ENCODE data around the gene TMCO6.
"Not testable (repeated sequence)": the region's sequence is repeated elsewhere in the genome, so short reads cannot be mapped to it uniquely, and the experiment has no call there.

Gene TMCO6

GRCh38 chr5:140639148-140639981, at the start of gene TMCO6:
TSS of gene TMCO6 (plus strand) at chr5:140639451. CDS start at chr5:140639528, 77 bp downstream.
- DNase-seq (ENCODE audit: low read depth): peak; percentile 59

GRCh38 chr5:140590861-140591260, 48.4 kb upstream of the TMCO6 start:
- DNase-seq (ENCODE audit: low read depth): no peak

DNA sequence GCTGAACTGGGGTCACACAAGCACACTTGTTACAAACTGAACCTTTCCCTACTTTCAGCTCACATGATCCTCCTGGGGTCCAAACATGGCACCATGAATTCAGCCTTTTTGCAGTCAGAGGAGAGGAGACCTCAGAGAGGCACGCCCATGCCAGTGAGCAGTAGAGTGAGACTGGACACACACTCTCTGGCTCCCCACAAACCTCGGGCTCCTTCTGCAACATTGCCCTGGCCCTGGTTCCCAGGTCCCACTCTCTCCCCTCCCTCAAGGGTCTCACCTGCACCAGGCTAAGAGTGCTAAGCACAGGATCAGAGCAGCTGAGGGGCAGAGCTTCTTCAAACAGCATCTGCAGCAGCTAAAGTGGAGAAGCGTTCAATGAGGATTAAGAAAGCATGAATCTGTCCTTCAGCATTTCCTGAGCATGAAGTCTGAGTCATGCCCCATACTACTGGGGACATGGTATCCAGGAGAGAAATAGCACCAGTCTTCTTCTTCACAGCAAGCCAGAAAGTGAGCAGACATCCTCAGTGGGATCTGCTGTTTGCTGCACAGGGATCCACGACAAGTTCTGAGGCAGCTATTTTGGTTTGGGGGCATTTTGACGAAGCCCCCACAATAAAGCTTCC, 47.4 kb upstream of the TMCO6 start:
- DNase-seq (ENCODE audit: low read depth): peak; percentile 29

DNA sequence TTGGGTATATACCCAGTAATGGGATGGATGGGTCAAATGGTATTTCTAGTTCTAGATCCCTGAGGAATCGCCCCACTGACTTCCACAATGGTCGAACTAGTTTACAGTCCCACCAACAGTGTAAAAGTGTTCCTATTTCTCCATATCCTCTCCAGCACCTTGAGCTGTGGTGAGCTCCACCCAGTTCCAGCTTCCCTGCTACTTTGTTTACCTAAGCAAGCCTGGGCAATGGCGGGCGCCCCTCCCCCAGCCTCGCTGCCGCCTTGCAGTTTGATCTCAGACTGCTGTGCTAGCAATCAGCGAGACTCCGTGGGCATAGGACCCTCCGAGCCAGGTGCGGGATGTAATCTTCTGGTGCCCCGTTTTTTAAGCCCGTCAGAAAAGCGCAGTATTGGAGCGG, 46.2 kb upstream of the TMCO6 start:
- DNase-seq (ENCODE audit: low read depth): not testable (repeated sequence)

DNA sequence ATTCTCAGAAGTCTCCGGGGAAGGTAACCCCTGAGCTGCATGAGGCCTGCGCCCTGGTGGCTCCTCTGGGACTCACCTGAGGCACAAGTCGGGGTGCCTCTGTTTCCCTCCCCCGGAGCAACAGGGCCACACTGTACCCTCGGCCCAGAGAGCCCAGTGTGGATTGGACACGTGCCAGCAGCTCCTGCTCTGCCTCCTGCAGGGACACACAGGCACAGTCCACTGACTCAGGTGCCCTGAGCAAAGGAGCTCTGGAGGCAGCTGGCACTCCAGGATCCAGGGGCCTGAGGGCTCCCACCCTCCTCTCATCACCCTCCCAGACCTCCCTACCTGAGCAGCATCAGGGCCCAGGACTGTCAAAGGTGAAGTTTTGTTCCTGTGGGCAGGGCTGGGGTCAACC, 45.1 kb upstream of the TMCO6 start:
- no peak for DNase-seq (ENCODE audit: low read depth)

DNA sequence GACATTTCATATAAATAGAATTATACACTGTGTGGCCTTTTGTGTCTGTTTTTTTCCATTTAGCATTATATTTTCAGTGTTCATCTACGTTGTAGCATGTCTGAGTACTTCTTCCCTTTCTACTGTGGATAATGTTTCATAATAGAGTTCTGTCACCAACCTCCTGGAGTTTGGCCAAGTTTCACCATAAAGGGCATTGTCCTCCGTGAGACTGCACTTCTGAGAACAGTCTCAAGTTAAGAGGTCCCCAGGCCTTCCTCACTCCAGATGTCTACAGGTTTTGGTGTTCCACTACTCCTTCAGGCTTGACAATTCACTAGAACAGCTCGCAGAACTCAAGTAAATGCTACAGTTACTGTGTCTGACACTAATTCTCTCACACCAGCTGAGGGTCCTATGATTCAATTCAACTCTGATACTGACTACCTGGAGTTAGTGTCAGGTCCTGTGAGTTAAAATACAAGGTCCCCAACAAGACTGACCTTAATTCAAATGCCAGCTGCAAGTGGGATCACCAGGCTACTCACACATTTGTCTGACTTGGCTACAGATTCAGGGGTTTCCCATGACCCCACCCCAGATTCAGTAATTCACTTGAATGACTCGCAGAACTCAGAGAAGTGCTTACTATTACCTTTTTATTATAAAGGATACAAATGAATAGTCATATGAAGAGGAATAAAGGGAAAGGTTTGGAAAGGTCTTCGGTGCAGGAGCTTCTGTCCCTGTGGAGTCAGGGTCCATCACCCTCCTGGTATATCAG, 43.5 kb upstream of the TMCO6 start:
- no peak for DNase-seq (ENCODE audit: low read depth)

- no peak for DNase-seq (ENCODE audit: low read depth)
Observed at GRCh38 chr5:140596321-140596741, 42.9 kb upstream of the TMCO6 start.

DNA sequence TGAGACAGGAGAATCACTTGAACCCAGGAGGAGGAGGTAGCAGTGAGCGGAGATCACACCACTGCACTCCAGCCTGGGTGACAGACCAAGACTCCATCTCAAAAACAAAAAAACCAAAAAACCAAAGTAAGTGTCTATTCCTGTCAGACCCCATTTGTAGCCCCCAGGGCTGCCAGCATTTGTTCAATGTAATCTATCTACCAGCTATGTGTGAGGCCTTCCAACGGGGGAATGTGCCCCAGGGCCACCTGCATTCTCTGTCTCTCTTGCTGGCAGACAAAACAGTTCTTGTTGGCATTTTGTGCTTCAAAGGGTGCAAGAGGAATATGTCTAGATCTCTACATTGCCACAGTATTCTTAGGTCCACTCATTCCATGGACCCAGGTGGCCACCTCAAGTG, 40.4 kb upstream of the TMCO6 start:
- no peak for DNase-seq (ENCODE audit: low read depth)

GRCh38 chr5:140600096-140600495, 39.2 kb upstream of the TMCO6 start:
- DNase-seq (ENCODE audit: low read depth): no peak

DNA sequence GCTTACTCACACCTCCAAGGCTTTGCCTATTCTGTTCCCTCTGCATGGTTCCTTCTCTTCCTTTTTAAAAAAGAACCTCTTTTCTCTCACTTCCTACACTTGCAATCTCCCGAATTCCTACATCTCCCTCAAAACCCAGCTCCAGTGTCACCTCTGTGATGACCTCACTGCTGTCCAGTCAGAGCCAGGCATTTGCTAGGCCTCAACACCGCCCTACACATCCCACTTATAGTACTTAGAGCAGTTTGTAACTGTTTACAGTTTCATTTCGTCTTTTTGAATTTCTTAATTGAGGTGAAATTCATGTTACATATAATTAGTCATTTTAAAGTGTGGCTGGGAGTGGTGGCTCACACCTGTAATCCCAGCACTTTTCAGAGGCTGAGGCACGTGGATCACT, 37.1 kb upstream of the TMCO6 start:
- no peak for DNase-seq (ENCODE audit: low read depth)

GRCh38 chr5:140603446-140603698, 35.9 kb upstream of the TMCO6 start:
- DNase-seq (ENCODE audit: low read depth): not testable (repeated sequence)

- DNase-seq (ENCODE audit: low read depth): no peak
Observed at GRCh38 chr5:140603734-140604133, 35.5 kb upstream of the TMCO6 start.

- no peak for DNase-seq (ENCODE audit: low read depth)
Observed at GRCh38 chr5:140605879-140606278, 33.4 kb upstream of the TMCO6 start.

- no peak for DNase-seq (ENCODE audit: low read depth)
Observed at GRCh38 chr5:140607031-140607430, 32.2 kb upstream of the TMCO6 start.

DNA sequence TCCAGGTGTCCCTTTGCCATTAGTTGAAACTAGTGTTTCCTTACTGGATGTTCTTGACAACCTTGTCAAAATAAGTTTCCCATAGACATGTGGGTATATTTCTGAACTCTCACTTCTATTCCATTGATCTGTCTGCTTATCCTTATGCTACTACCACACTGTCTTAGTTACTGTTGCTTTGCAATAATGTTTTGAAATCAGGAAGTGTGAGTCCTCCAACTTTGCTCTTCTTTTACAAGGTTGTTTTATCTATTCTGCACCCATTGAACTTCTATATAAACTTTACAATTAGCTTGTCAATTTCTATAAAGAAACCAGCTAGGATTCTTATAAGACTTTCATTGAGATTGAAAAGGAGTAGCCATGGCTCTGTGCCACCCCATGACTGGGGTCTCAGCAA, 30.5 kb upstream of the TMCO6 start:
- DNase-seq (ENCODE audit: low read depth): no peak

DNA sequence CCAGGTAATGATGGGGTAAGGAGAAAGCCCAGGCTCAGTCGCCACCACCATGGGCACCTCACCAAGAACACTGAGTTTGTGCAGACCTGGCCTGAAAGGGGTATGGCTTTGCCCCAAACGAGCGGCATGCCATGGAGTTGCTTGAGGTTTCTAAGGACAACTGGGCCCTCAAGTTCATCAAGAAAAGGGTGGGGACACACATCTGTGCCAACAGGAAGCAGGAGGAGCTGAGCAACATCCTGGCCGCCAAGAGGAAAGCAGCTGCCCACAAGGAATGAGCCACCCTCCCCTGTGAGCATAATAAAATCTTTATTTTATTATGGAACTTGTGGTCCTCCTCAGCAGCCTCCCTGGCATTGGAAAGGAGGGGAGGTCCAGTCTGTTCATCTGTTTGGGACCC, 30.1 kb upstream of the TMCO6 start:
- DNase-seq (ENCODE audit: low read depth): no peak

- no peak for DNase-seq (ENCODE audit: low read depth)
Observed at GRCh38 chr5:140611020-140611521, 28.2 kb upstream of the TMCO6 start.

GRCh38 chr5:140622301-140622700, 16.9 kb upstream of the TMCO6 start:
- no peak for DNase-seq (ENCODE audit: low read depth)

GRCh38 chr5:140623061-140623460, 16.2 kb upstream of the TMCO6 start:
- not testable (repeated sequence) for DNase-seq (ENCODE audit: low read depth)

DNA sequence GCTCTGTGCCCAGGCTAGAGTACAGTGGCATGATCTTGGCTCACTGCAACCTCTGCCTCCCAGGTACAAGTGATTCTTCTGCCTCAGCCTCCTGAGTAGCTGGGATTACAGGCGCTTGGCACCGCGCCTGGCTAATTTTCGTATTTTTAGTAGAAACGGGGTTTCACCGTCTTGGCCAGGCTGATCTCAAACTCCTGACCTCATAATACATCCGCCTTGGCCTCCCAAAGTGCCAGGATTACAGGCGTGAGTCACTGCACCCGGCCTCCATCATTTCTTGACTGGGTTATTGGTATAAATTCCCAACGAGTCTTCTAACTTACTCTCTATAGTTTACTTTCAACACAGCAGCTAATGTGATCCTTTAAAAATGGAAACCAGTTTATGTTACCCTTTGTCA, 14.4 kb upstream of the TMCO6 start:
- DNase-seq (ENCODE audit: low read depth): not testable (repeated sequence)

GRCh38 chr5:140627972-140628371, 11.3 kb upstream of the TMCO6 start:
- DNase-seq (ENCODE audit: low read depth): no peak

- DNase-seq (ENCODE audit: low read depth): no peak
Observed at GRCh38 chr5:140628711-140629110, 10.5 kb upstream of the TMCO6 start.

All from HS-5 (cell line).